Vagina (tissue), 2 donors: ENCODE data around the gene FSD1. TPM values are rescaled to one million over a fixed set of nuclear protein-coding genes. Genes with fewer than 3 reads are reported as not detected.

ENCODE experiments used
- DNase-seq, 2 donors: peaks; one replicate each; pipeline ENCODE4 v3.0.0-alpha.2; 2017; ENCODE audit errors: extremely low spot score in 2 of 2
- H3K27ac ChIP-seq: fragments of 200-600 bp; sonication (generic); one replicate; pipeline ENCODE4 v1.5.1; 2019
- H3K27me3 ChIP-seq: fragments of 200-600 bp; sonication (generic); one replicate; pipeline ENCODE4 v1.5.1; 2019
- H3K36me3 ChIP-seq, 2 donors: fragments of 200-600 bp; sonication (generic); one replicate each; pipeline ENCODE4 v1.5.1; 2017 to 2019
- H3K4me1 ChIP-seq: fragments of 200-600 bp; sonication (generic); one replicate; pipeline ENCODE4 v1.5.1; 2019
- H3K4me3 ChIP-seq, 2 donors: fragments of 200-600 bp; sonication (generic); 1 replicate in 1 of 2; 2 replicates in 1 of 2; pipeline ENCODE4 v1.5.1; 2016 to 2019
- H3K9me3 ChIP-seq: fragments of 200-600 bp; sonication (generic); one replicate; pipeline ENCODE4 v1.5.1; 2019
- POLR2A ChIP-seq, 2 donors: fragments of 450-650 bp; IDR thresholded peaks; one replicate each; pipeline ENCODE4 v1.6.1; 2017; ENCODE audit warnings: antibody characterized with exemption in 2 of 2, mild to moderate bottlenecking in 2 of 2, moderate library complexity in 2 of 2
- POLR2AphosphoS5 ChIP-seq, 2 donors: sonication (generic); formaldehyde crosslinking; IDR thresholded peaks; one replicate each; pipeline ENCODE4 v1.9.0; 2017; ENCODE audit warnings: antibody characterized with exemption in 2 of 2, mild to moderate bottlenecking in 2 of 2, low read depth in 1 of 2; ENCODE audit not compliant: insufficient read depth in 1 of 2
- intact Hi-C: fragments of 100-400 bp; cut with DNase I; formaldehyde crosslinking; loops from one replicate; pipeline ENCODE4 v1.15.1; 2023
- total RNA-seq: library from RNA; depleted of rRNA; stranded (reverse); fragments of >200 nt; gene quantifications from one replicate; pipeline ENCODE4 v1.2.3, GENCODE V29; 2016
- TF ChIP-seq, protein P1 (sequence below), 3 experiments: fragments of 450-650 bp in 2 of 3; fragments of 200-600 bp in 1 of 3; sonication (generic) in 1 of 3; IDR thresholded peaks; one replicate each; pipeline ENCODE4 v1.5.1; 2017 to 2019; ENCODE audit warnings: antibody characterized with exemption in 3 of 3, mild to moderate bottlenecking in 2 of 3, moderate library complexity in 2 of 3

The FSD1 gene
- total RNA-seq, 1 donor from 2014 or later, result 1.7 TPM

DNA sequence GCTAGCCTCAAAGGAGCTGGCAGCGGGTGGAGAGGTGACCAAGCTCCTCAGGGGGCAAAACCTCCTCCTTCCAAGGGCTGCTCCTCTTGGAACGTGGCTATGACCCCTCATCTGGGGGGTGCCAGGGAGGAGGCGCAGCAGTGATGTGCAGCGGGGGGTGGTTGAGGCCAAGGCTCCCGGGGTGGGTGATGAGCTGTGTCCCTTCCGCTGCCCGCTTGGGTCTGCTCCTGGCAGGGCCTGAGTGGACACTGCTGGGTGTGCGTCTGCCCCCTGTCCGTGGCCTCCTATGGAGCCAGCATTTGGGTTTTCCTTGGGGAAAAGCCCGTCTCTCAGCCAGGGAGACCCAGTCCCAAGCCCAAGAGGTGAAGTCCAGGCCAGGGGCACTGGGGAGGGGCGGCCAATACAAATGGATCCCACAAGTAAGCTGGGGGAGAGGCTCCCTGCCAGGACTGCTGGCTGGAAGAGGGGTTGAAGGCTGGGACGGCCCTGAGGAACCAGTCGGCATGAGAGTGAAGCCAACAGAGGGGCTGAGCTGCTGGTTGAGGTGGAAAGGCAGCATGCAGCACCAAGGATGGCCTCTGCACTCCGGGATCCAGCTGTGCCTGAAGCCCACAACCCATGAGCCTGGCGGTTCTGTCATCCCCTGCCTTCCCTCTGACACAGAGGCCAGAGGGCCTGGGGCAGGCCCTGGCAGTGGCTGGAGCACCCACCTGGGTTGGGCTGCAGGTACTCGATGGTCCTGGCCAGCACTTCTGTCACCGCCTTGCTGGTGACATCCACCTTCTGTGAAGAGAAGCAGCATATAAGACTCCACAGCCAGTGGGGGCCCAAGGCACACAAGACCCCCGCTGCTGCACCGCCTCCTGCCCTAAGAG lies 61.6 kb downstream of the FSD1 start:
- Histone ChIP-seq H3K4me1 (peaks cover 41% of the 10 kb centered on the region), H3K27me3 (no peaks in the 10 kb centered on the region)
- intact Hi-C loops, result no loop called here

DNA sequence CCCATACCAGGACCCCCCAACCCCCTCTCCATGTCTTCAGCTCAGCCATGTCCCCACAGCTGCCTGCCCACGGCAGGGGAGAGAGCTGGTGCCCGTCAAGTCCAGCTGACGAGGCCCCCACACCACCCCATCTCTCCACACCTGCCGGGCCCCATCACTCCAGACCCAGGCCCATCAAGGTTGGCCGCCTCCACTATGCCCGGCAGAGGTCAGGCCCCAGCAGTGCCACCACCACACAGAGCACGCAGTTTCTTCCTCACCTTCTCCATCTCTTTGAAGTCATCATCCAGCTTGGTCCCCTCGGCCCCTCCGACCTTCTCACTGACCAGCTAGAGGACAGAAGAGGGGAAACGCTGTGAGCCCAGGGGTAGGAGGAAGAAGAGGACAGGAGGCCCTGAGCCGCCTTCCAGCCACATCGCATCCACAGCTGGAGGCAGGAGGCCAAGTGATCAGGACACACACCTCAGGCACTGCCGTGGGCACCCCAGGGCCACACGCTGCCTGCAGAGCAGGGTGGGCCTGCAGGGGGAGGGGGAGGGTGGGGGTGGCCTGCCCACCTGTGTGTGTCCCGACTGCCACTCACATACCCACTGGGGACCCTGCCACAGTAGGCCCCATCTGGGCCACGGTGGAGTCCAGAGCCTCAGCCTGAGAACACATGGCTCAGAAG lies 62.4 kb downstream of the FSD1 start:
- TF ChIP-seq, protein P1, sequence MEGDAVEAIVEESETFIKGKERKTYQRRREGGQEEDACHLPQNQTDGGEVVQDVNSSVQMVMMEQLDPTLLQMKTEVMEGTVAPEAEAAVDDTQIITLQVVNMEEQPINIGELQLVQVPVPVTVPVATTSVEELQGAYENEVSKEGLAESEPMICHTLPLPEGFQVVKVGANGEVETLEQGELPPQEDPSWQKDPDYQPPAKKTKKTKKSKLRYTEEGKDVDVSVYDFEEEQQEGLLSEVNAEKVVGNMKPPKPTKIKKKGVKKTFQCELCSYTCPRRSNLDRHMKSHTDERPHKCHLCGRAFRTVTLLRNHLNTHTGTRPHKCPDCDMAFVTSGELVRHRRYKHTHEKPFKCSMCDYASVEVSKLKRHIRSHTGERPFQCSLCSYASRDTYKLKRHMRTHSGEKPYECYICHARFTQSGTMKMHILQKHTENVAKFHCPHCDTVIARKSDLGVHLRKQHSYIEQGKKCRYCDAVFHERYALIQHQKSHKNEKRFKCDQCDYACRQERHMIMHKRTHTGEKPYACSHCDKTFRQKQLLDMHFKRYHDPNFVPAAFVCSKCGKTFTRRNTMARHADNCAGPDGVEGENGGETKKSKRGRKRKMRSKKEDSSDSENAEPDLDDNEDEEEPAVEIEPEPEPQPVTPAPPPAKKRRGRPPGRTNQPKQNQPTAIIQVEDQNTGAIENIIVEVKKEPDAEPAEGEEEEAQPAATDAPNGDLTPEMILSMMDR (IDR thresholded peaks at IDR 0.05), result no peak
- no peak for TF ChIP-seq POLR2A (IDR thresholded peaks at IDR 0.05)
- Histone ChIP-seq H3K36me3 (peaks cover 0 to 40% of the 10 kb centered on the region in 2 donors), H3K4me1 (peaks cover 49% of the 10 kb centered on the region), H3K27me3 (no peaks in the 10 kb centered on the region), H3K27ac (peak overlapping the region; percentile 15), H3K4me3 (no peak overlapping the region), H3K9me3 (no peaks in the 10 kb centered on the region)
- intact Hi-C loops, result no loop called here
- no peak for DNase-seq

More for the DNA sequence above, 61.6 kb downstream of the FSD1 start:
- Histone ChIP-seq H3K36me3 (peaks cover 0 to 48% of the 10 kb centered on the region in 2 donors), H3K27ac (no peak overlapping the region), H3K4me3 (no peak overlapping the region), H3K9me3 (no peaks in the 10 kb centered on the region)
- no peak for TF ChIP-seq POLR2A (IDR thresholded peaks at IDR 0.05)
- TF ChIP-seq, protein P1 (IDR thresholded peaks at IDR 0.05), result no peak
- no peak for TF ChIP-seq POLR2AphosphoS5 (IDR thresholded peaks at IDR 0.05; ENCODE audit: insufficient read depth in 1 of 2, low read depth in 1 of 2)
- DNase-seq, result no peak

DNA sequence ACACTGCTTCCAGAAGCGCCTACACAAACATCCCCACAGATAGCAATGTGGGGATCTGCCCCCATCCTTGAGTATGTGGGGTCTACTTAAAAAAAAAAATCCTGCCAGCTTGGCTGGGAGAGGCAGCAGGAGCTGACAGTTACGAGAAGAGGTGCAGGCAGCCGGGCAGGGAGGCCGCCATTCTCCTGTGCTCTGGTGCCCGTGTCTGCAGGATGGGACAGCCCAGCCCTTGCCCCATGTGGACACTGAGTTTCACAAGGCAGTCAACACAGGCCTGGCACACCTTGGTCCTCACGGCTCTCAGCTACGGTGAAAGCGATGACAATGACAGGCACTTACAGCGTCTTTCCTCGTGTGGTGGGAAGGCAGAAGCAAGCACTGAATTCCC lies 62.9 kb downstream of the FSD1 start:
- Histone ChIP-seq H3K4me3 (no peak overlapping the region), H3K27ac (peak overlapping the region; percentile 15), H3K4me1 (peaks cover 54% of the 10 kb centered on the region), H3K27me3 (no peaks in the 10 kb centered on the region), H3K36me3 (peaks cover 0 to 35% of the 10 kb centered on the region in 2 donors), H3K9me3 (no peaks in the 10 kb centered on the region)
- no peak for TF ChIP-seq POLR2A (IDR thresholded peaks at IDR 0.05)
- TF ChIP-seq, protein P1 (IDR thresholded peaks at IDR 0.05), result no peak
- no peak for TF ChIP-seq POLR2AphosphoS5 (IDR thresholded peaks at IDR 0.05; ENCODE audit: insufficient read depth in 1 of 2, low read depth in 1 of 2)
- intact Hi-C loops, result no loop called here
- DNase-seq, result no peak

DNA sequence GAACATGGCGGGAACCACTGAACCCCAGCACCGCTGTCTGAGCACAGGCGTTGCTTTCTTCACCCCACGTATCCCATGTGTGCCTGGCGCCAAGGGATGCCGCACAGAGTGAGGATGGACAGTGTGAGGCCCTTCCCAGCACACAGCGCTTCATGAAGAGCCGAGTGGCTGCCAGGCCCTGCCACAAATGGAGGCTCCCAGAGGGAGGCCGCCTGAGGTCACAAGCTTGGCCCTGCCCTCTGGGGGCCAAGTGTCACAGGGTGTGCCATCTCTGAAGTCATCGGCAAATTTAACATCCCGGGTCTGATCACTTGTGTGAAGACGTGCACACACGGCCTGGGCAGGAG lies 63.4 kb downstream of the FSD1 start:
- DNase-seq, result no peak
- Histone ChIP-seq H3K36me3 (peaks cover 0 to 32% of the 10 kb centered on the region in 2 donors), H3K4me3 (no peak overlapping the region), H3K4me1 (peaks cover 59% of the 10 kb centered on the region), H3K27ac (peak overlapping the region; percentile 90), H3K27me3 (no peaks in the 10 kb centered on the region), H3K9me3 (no peaks in the 10 kb centered on the region)
- peak in 1 of 2 donors; percentile 12 for TF ChIP-seq POLR2AphosphoS5 (IDR thresholded peaks at IDR 0.05; ENCODE audit: insufficient read depth in 1 of 2, low read depth in 1 of 2)
- TF ChIP-seq, protein P1 (IDR thresholded peaks at IDR 0.05), result no peak
- intact Hi-C loops, result no loop called here
